SK-N-MC (cell line): ENCODE data around the gene UQCRC1.

Experiments used
- EZH2 ChIP-seq: fragments of 200-600 bp; sonication (generic); IDR thresholded peaks from one replicate; pipeline ENCODE4 v1.6.1; 2017; ENCODE audit warnings: antibody characterized with exemption
- POLR2AphosphoS5 ChIP-seq: IDR thresholded peaks from 2 replicates; pipeline ENCODE4 v1.6.1; 2012; ENCODE audit warnings: mild to moderate bottlenecking, low read depth, low read length, borderline replicate concordance

GRCh38 chr3:48652923-48653715 is 43.7 kb upstream of the UQCRC1 start:
- TF ChIP-seq POLR2AphosphoS5 (no peak), EZH2 (no peak)
